ENCODE measurements around the gene RCL1. TPM values are rescaled to one million over a fixed set of nuclear protein-coding genes. Genes with fewer than 3 reads are reported as not detected.

RCL1 gene
- polyA plus RNA-seq, 3 donors: 2.2 to 3.0 (median 3.0) TPM

DNA sequence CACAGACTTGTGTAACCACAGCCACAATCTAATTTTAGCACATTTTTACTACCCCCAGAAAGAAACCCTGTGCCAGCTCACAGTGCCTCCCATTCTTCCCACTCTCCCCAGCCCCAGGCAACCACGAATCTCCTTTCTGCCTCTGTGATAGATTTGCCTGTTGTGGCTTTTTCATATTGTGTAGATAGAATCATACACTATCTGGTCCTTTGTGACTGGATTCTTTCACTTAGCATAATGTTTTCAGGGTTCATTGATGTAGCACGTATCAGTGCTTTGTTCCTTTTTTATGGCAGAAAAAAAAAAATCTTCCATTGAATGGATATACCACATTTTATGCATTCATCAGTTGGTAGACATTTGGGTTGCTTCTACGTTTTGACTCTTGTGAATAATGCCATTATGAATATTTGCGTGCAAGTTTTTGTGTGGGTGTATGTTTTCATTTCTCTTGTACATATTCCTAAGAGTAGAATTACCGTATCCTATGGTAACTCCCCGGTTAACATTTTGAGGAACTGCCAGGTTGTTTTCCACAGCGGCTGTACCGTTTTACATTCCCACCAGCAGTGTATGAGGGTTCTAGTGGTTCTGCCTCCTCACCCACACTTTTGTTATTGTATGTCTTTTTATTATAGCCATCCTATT is 64.5 kb downstream of the RCL1 start:
- Mint-ChIP-seq H3K27me3 (ENCODE audit: low read depth in 3 of 3) (no peaks in the 10 kb centered on the region), H3K36me3 (peaks cover 31% of the 10 kb centered on the region in 2 donors), H3K27ac (no peak overlapping the region), H3K4me1 (peaks cover 6% of the 10 kb centered on the region), H3K9me3 (peaks cover 0 to 2% (median 0%) of the 10 kb centered on the region in 7 donors), H3K4me3 (no peak overlapping the region)
- H3K27me3 ChIP-seq (ENCODE audit: control insufficient read depth in 2 of 2, insufficient read depth in 2 of 2, low read length in 2 of 2): no peaks in the 10 kb centered on the region
- WGBS (ENCODE audit: insufficient coverage): no CpG with 5 or more reads among the region's 8 CpGs
- no peak overlapping the region for H3K4me3 ChIP-seq (replicated peaks in 1 of 3; ENCODE audit: low read depth in 2 of 3, low read length in 3 of 3)
- H4K20me1 ChIP-seq (ENCODE audit: insufficient read depth, low read length): no peaks in the 10 kb centered on the region
- H3K36me3 ChIP-seq (replicated peaks in 1 of 2; ENCODE audit: control insufficient read depth in 1 of 2, insufficient read depth in 2 of 2, low read length in 2 of 2): peaks cover 6 to 21% of the 10 kb centered on the region in 2 donors
- no peaks in the 10 kb centered on the region for H3K9me3 ChIP-seq (replicated peaks in 1 of 2; ENCODE audit: control insufficient read depth in 1 of 2, insufficient read depth in 1 of 2, low read length in 2 of 2)
- no peak overlapping the region for H2AFZ ChIP-seq (ENCODE audit: insufficient read depth, low read depth, low read length, poor library complexity, severe bottlenecking)
- TF ChIP-seq CTCF (IDR thresholded peaks at IDR 0.05): no peak
- no peaks in the 10 kb centered on the region for H3K79me2 ChIP-seq (ENCODE audit: insufficient read depth, low read length)
- H3K4me2 ChIP-seq (replicated peaks; ENCODE audit: extremely low read depth, low read length, poor library complexity, severe bottlenecking): no peak overlapping the region
- H3K27ac ChIP-seq (ENCODE audit: low read depth in 1 of 2, low read length in 2 of 2): no peak overlapping the region
- intact Hi-C loops (cut with micrococcal nuclease): no loop called here
- no peak overlapping the region for H3K9ac ChIP-seq (ENCODE audit: insufficient read depth, low read length, poor library complexity, severe bottlenecking)
- no peaks in the 10 kb centered on the region for H3K4me1 ChIP-seq (ENCODE audit: control insufficient read depth in 1 of 2, insufficient read depth in 2 of 2, low read length in 2 of 2)
- DNase-seq: no peak

- Mint-ChIP-seq H3K4me1 (peaks cover 7% of the 10 kb centered on the region), H3K27ac (no peak overlapping the region), H3K36me3 (peaks cover 21% of the 10 kb centered on the region in 2 donors), H3K4me3 (no peak overlapping the region), H3K9me3 (peaks cover 0 to 2% (median 0%) of the 10 kb centered on the region in 7 donors), H3K27me3 (ENCODE audit: low read depth in 3 of 3) (no peaks in the 10 kb centered on the region)
- 100% methylated on average over 4 of the region's 6 CpGs for WGBS (ENCODE audit: insufficient coverage)
- Histone ChIP-seq H2AFZ (ENCODE audit: insufficient read depth, low read depth, low read length, poor library complexity, severe bottlenecking) (no peak overlapping the region), H3K36me3 (replicated peaks in 1 of 2; ENCODE audit: control insufficient read depth in 1 of 2, insufficient read depth in 2 of 2, low read length in 2 of 2) (peaks cover 0 to 16% of the 10 kb centered on the region in 2 donors), H3K4me3 (replicated peaks in 1 of 3; ENCODE audit: low read depth in 2 of 3, low read length in 3 of 3) (no peak overlapping the region), H4K20me1 (ENCODE audit: insufficient read depth, low read length) (no peaks in the 10 kb centered on the region), H3K9ac (ENCODE audit: insufficient read depth, low read length, poor library complexity, severe bottlenecking) (no peak overlapping the region), H3K9me3 (replicated peaks in 1 of 2; ENCODE audit: control insufficient read depth in 1 of 2, insufficient read depth in 1 of 2, low read length in 2 of 2) (no peaks in the 10 kb centered on the region), H3K27me3 (ENCODE audit: control insufficient read depth in 2 of 2, insufficient read depth in 2 of 2, low read length in 2 of 2) (no peaks in the 10 kb centered on the region), H3K79me2 (ENCODE audit: insufficient read depth, low read length) (no peaks in the 10 kb centered on the region), H3K27ac (ENCODE audit: low read depth in 1 of 2, low read length in 2 of 2) (no peak overlapping the region), H3K4me2 (replicated peaks; ENCODE audit: extremely low read depth, low read length, poor library complexity, severe bottlenecking) (no peak overlapping the region), H3K4me1 (ENCODE audit: control insufficient read depth in 1 of 2, insufficient read depth in 2 of 2, low read length in 2 of 2) (no peaks in the 10 kb centered on the region)
- no peak for DNase-seq
- no peak for TF ChIP-seq CTCF (IDR thresholded peaks at IDR 0.05)
- intact Hi-C loops (cut with micrococcal nuclease): no loop called here
Observed at GRCh38 chr9:4859035-4859434, 66.3 kb downstream of the RCL1 start.
